Smooth muscle cell of trachea (primary cell): Measurements from ENCODE around the gene SCAMP5. TPM values are rescaled to one million over a fixed set of nuclear protein-coding genes. Genes with fewer than 3 reads are reported as not detected.

ENCODE experiments used
- total RNA-seq: library from RNA; depleted of rRNA; stranded (reverse); fragments of >200 nt; gene quantifications from 2 replicates; pipeline ENCODE4 v1.2.1, GENCODE V29; 2014

The SCAMP5 gene
- total RNA-seq: 0.15 and 2.2 TPM in 2 replicates

GRCh38 chr15:74995182-74995778 is at the start of gene SCAMP5:
SCAMP5 (plus strand) TSS chr15:74995563; CDS start chr15:75011840, 16,277 bp downstream.

GRCh38 chr15:74956648-74957475 is 38.5 kb upstream of the SCAMP5 start, which contains the start of gene RPP25:
RPP25 (minus strand) TSS chr15:74956772; CDS start chr15:74956583, 189 bp downstream.

GRCh38 chr15:75023181-75023871 is 28.0 kb downstream of the SCAMP5 start, which contains the start of gene PPCDC:
PPCDC (plus strand) TSS chr15:75023590; CDS start chr15:75028319, 4,729 bp downstream.

Other genes starting within 250 kb of the SCAMP5 start
- not detected in 2 replicates for gene CYP1A2, start 246.7 kb upstream of the SCAMP5 start, total RNA-seq
- 24.4 and 30.9 TPM in 2 replicates for gene CSK, start 213.5 kb upstream of the SCAMP5 start, total RNA-seq
- 0.15 TPM in 1 of 2 replicates, not detected in the other for gene LMAN1L, start 182.7 kb upstream of the SCAMP5 start, total RNA-seq
- gene CPLX3, start 168.9 kb upstream of the SCAMP5 start, total RNA-seq: not detected in 2 replicates
- 13.7 and 19.2 TPM in 2 replicates for gene ULK3, start 152.4 kb upstream of the SCAMP5 start, total RNA-seq
- gene SCAMP2, start 122.2 kb upstream of the SCAMP5 start, total RNA-seq: 20.1 and 26.1 TPM in 2 replicates
- gene MPI, start 105.5 kb upstream of the SCAMP5 start, total RNA-seq: 55.3 and 97.9 TPM in 2 replicates
- gene FAM219B, start 88.7 kb upstream of the SCAMP5 start, total RNA-seq: 43.1 and 59.2 TPM in 2 replicates
- gene COX5A, start 57.5 kb upstream of the SCAMP5 start, total RNA-seq: 28.6 and 59.9 TPM in 2 replicates
- 2.0 and 6.3 TPM in 2 replicates for gene RPP25, start 38.8 kb upstream of the SCAMP5 start, total RNA-seq
- 9.2 and 10.3 TPM in 2 replicates for gene PPCDC, start 28.0 kb downstream of the SCAMP5 start, total RNA-seq
- 3.8 and 4.8 TPM in 2 replicates for gene C15orf39, start 206.3 kb downstream of the SCAMP5 start, total RNA-seq